Measurements from ENCODE around the gene TBX4. TPM values are rescaled to one million over a fixed set of nuclear protein-coding genes. Genes with fewer than 3 reads are reported as not detected.
A peak's percentile ranks its signal among the peaks of the same experiment; 100 is the strongest.

The TBX4 gene
- polyA plus RNA-seq, 3 donors = not detected

- peak overlapping the region; percentile 70 for H2AFZ ChIP-seq (ENCODE audit: insufficient read depth, low read depth, low read length, poor library complexity, severe bottlenecking)
- H3K9me3 ChIP-seq (replicated peaks in 1 of 2; ENCODE audit: control insufficient read depth in 1 of 2, insufficient read depth in 1 of 2, low read length in 2 of 2) = peaks cover 16 to 24% of the 10 kb centered on the region in 2 donors
- intact Hi-C loops (cut with micrococcal nuclease) = loop anchor here (5.0 to 10.0 kb wide), 2 partner anchors 145 to 428 kb away; no protein-coding TSS in a partner anchor
- peak overlapping the region; percentile 16 to 74 (median 36) for H3K4me3 ChIP-seq (replicated peaks in 1 of 3; ENCODE audit: low read depth in 2 of 3, low read length in 3 of 3)
- peak; percentile 48 for TF ChIP-seq CTCF (IDR thresholded peaks at IDR 0.05)
- Mint-ChIP-seq H3K9me3 (peaks cover 0 to 41% (median 18%) of the 10 kb centered on the region in 7 donors), H3K27me3 (ENCODE audit: low read depth in 3 of 3) (peaks cover 72 to 96% (median 83%) of the 10 kb centered on the region in 3 donors), H3K36me3 (peaks cover 7 to 8% of the 10 kb centered on the region in 2 donors), H3K27ac (peak overlapping the region in 1 of 7 donors; percentile 11), H3K4me3 (peak overlapping the region; percentile 76 to 89), H3K4me1 (peaks cover 21% of the 10 kb centered on the region)
- no peaks in the 10 kb centered on the region for H3K36me3 ChIP-seq (replicated peaks in 1 of 2; ENCODE audit: control insufficient read depth in 1 of 2, insufficient read depth in 2 of 2, low read length in 2 of 2)
- H3K4me1 ChIP-seq (ENCODE audit: control insufficient read depth in 1 of 2, insufficient read depth in 2 of 2, low read length in 2 of 2) = peaks cover 41 to 49% of the 10 kb centered on the region in 2 donors
- peak in 2 of 3 donors; percentile 51 to 58 for DNase-seq
- under 1% methylated on average over 58 of the region's 73 CpGs for WGBS (ENCODE audit: insufficient coverage)
- peak overlapping the region; percentile 36 for H3K9ac ChIP-seq (ENCODE audit: insufficient read depth, low read length, poor library complexity, severe bottlenecking)
- peaks cover 81 to 96% of the 10 kb centered on the region in 2 donors for H3K27me3 ChIP-seq (ENCODE audit: control insufficient read depth in 2 of 2, insufficient read depth in 2 of 2, low read length in 2 of 2)
- H3K4me2 ChIP-seq (replicated peaks; ENCODE audit: extremely low read depth, low read length, poor library complexity, severe bottlenecking) = peak overlapping the region; percentile 85
- H3K79me2 ChIP-seq (ENCODE audit: insufficient read depth, low read length) = no peaks in the 10 kb centered on the region
- peaks cover 5% of the 10 kb centered on the region for H4K20me1 ChIP-seq (ENCODE audit: insufficient read depth, low read length)
- no peak overlapping the region for H3K27ac ChIP-seq (ENCODE audit: low read depth in 1 of 2, low read length in 2 of 2)
Measured at GRCh38 chr17:61409301-61410112, 42.7 kb upstream of the TBX4 start.

DNA sequence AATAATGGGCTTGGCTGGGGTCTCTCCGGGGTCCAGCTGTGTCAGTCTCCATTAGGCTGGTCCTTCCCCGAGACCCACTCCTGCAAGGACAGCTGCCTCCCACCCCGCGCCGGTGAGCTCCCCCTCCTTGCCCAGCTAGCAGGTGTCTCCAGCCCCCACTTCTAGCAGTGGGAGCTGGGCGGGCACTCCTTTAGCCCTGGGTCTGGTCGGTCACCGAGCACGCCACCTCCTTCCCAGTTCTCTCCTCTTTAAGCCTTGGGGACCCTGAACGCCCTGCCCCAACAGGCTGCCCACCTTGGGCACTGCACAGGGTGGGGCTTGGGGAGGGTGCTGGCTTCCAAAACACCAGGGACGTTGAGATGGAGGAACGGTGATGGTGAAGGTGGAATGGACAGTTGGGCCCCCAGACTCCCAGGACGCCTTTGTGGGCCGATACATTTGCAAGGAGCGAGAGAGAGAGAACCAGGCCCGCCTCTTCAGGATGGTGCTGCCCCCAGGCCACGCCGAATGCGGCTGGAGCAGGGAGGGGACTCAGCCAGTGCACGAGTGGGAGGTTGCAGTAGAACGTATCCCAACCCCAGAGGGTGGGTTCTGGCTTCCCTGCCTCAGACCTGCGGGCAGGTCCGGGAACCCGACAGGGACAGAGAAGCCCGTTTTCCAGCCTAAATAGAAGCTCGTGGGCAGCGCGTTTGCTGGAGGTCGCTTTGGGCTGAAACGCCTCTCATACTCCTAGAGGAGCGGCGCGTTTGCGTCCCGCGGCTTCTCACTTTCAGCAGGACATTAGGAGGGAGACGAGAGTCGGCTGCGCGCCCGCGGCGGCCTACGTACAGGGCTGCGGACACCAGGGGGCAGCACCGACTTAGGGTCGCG, 41.8 kb upstream of the TBX4 start:
- peak; percentile 48 to 64 (median 51) for DNase-seq
- peaks cover 66 to 96% (median 78%) of the 10 kb centered on the region in 3 donors for H3K27me3 Mint-ChIP-seq (ENCODE audit: low read depth in 3 of 3)
- no peak overlapping the region for H3K9ac ChIP-seq (ENCODE audit: insufficient read depth, low read length, poor library complexity, severe bottlenecking)
- H3K4me3 Mint-ChIP-seq = peak overlapping the region; percentile 69 to 89
- no peaks in the 10 kb centered on the region for H3K79me2 ChIP-seq (ENCODE audit: insufficient read depth, low read length)
- H3K27ac Mint-ChIP-seq = peak overlapping the region in 1 of 7 donors; percentile 11
- peaks cover 5% of the 10 kb centered on the region for H4K20me1 ChIP-seq (ENCODE audit: insufficient read depth, low read length)
- peak overlapping the region in 1 of 3 experiments; percentile 82 for H3K4me3 ChIP-seq (replicated peaks in 1 of 3; ENCODE audit: low read depth in 2 of 3, low read length in 3 of 3)
- no peak for TF ChIP-seq CTCF (IDR thresholded peaks at IDR 0.05)
- WGBS (ENCODE audit: insufficient coverage) = 5% methylated on average over 44 of the region's 48 CpGs
- peaks cover 73 to 97% of the 10 kb centered on the region in 2 donors for H3K27me3 ChIP-seq (ENCODE audit: control insufficient read depth in 2 of 2, insufficient read depth in 2 of 2, low read length in 2 of 2)
- H2AFZ ChIP-seq (ENCODE audit: insufficient read depth, low read depth, low read length, poor library complexity, severe bottlenecking) = peak overlapping the region; percentile 97
- H3K9me3 ChIP-seq (replicated peaks in 1 of 2; ENCODE audit: control insufficient read depth in 1 of 2, insufficient read depth in 1 of 2, low read length in 2 of 2) = peaks cover 16 to 24% of the 10 kb centered on the region in 2 donors
- no peak overlapping the region for H3K27ac ChIP-seq (ENCODE audit: low read depth in 1 of 2, low read length in 2 of 2)
- H3K4me1 ChIP-seq (ENCODE audit: control insufficient read depth in 1 of 2, insufficient read depth in 2 of 2, low read length in 2 of 2) = peaks cover 38 to 43% of the 10 kb centered on the region in 2 donors
- peaks cover 18% of the 10 kb centered on the region for H3K4me1 Mint-ChIP-seq
- H3K4me2 ChIP-seq (replicated peaks; ENCODE audit: extremely low read depth, low read length, poor library complexity, severe bottlenecking) = peak overlapping the region; percentile 99
- peaks cover 7 to 8% of the 10 kb centered on the region in 2 donors for H3K36me3 Mint-ChIP-seq
- H3K36me3 ChIP-seq (replicated peaks in 1 of 2; ENCODE audit: control insufficient read depth in 1 of 2, insufficient read depth in 2 of 2, low read length in 2 of 2) = no peaks in the 10 kb centered on the region
- peaks cover 0 to 41% (median 18%) of the 10 kb centered on the region in 7 donors for H3K9me3 Mint-ChIP-seq
- intact Hi-C loops (cut with micrococcal nuclease) = loop anchor here (5.0 to 10.0 kb wide), 2 partner anchors 144 to 427 kb away; no protein-coding TSS in a partner anchor
